Renal cortical epithelial cell (primary cell): Measurements from ENCODE around the gene BCL2L12. TPM values are rescaled to one million over a fixed set of nuclear protein-coding genes. Genes with fewer than 3 reads are reported as not detected.
A peak's percentile ranks its signal among the peaks of the same experiment; 100 is the strongest.
"Not testable (repeated sequence)": the region's sequence is repeated elsewhere in the genome, so short reads cannot be mapped to it uniquely, and the experiment has no call there.

Experiments used
- DNase-seq: peaks from one replicate; pipeline ENCODE4 v3.0.0-alpha.2; 2011; ENCODE audit warnings: low read depth
- total RNA-seq: library from RNA; depleted of rRNA; stranded (reverse); fragments of >200 nt; gene quantifications from 2 replicates; pipeline ENCODE4 v1.2.3, GENCODE V29; 2014

Gene BCL2L12
- total RNA-seq, 1 donor from 2014 or later = 1.9 TPM

DNA sequence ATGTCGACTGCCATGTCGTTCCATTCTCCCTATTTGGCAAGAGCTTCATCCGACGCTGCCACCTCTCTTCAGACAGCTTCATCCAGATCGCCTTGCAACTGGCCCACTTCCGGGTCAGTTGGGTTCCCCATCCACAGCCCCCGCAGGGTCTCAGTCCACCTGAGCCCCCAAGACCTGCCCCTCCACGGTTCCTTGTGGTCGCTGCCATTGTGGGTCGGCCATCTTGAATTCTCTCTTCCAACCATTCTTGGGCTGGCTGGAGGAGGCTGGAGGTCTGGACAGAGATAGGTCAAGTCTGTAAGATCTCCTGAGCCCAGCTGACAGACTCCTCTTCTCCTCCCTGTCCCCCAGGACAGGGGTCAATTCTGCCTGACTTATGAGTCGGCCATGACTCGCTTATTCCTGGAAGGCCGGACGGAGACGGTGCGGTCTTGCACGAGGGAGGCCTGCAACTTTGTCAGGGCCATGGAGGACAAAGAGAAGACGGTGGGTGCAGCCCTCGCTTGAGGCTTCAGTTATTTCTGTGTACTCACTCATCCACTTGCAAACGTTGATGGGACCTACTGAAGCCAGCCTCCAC is 44.7 kb downstream of the BCL2L12 start:
- peak; percentile 45 for DNase-seq

DNA sequence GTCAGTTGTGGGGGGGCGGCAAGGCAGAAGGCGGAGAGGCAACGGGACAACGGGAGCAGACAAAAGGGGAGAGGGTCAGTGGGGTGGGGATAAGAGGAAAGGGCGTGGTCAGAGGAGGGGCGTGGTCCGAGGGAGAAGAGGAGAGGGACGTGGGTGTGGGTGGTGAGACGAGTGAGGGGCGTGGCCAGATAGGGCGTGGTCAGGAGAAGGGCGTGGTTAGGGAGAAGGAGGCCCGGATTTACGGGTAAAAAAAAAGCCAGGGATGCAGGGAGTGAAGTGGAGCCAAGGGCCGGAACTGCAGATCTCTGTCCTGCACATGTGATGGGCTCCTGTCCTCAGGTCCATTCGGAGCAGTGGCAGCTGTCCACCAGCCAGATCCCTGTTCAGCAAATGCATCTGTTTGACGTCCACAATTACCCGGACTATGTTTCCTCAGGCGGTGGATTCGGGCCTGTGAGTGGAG is 46.7 kb downstream of the BCL2L12 start:
- DNase-seq = no peak

DNA sequence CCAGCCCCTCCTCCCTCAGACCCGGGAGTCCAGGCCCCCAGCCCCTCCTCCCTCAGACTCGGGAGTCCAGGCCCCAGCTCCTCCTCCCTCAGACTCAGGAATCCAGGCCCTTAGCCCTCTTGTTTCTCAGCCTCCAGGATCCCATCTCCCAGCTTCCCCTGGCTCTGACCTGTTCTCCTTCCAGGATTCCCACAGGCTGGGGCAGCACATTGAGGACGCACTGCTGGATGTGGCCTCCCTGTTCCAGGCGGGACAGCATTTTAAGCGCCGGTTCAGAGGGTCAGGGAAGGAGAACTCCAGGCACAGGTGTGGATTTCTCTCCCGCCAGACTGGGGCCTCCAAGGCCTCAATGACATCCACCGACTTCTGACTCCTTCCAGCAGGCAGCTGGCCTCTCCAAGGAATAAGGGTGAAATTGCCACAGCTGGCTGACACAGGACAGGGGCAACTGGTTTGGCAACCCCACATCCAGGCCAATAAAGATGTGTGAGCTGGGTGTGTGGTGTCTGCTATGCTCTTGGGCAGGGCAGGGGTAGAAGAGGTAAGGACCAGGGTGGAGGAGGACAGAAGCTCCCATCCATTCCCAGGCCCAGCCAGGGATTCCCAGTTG is 47.6 kb downstream of the BCL2L12 start:
- no peak for DNase-seq

DNA sequence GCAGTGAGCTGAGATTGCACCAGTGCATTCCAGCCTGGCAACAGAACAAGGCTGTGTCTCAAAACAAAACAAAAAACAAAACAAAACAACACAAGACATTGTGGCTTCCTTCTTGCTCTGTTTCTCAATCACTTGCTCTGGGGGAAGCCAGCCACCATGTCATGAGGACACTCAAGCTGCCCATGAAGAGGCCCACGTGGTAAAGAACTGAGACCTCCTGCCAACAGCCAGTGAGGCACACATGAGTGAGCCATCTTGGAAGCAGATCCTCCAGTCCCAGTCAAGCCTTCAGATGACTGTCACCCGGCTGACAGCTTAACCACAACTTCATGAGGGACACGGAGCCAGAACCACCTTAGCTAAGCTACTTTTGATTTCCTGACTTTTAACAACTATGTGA is 50.4 kb downstream of the BCL2L12 start:
- DNase-seq = no peak

DNA sequence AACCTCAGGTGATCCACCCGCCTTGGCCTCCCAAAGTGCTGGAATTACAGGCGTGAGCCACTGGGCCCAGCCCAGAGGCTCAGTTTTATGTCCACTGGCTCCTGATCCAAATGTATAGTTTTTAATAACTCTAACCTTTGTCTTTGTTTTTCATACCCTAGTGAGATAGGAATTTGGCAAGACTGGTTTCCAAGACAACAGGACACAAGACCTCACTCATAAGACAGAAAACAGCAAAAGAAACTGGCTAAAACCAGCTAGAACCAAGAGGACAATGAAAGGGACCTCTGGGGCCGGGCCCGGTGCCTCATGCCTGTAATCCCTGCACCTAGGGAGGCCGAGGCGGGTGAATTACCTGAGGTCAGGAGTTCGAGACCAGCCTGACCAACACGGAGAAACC is 52.8 kb downstream of the BCL2L12 start:
- peak; percentile 54 for DNase-seq

- no peak for DNase-seq
Measured at GRCh38 chr19:49718991-49719390, 53.3 kb downstream of the BCL2L12 start.

DNA sequence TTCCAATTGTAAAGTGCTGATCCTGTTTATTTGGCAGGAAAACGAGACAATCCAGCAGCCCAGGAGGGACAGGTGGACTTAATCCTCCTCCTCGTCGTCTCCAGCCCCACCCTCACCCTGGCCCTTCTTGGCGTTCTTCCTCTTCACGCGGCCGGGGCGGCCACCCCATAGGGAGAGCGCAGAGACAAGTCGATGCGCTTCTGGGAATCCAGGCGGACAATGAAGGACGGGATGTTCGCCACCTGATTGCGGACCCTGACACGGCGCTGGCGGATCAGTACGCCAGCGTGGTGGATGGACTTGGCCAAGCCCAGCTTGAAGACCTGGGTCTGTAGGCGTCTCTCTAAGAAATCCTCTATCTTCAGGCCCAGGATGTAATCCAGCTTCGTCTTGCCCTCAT is 53.7 kb downstream of the BCL2L12 start:
- not testable (repeated sequence) for DNase-seq

Other genes starting within 250 kb of the BCL2L12 start
- not detected in 2 replicates for gene PTH2, start 242.5 kb upstream of the BCL2L12 start, total RNA-seq
- gene GFY, start 240.5 kb upstream of the BCL2L12 start, total RNA-seq = not detected in 2 replicates
- 0.15 TPM in 1 of 2 replicates, not detected in the other for gene SLC17A7, start 224.4 kb upstream of the BCL2L12 start, total RNA-seq
- gene PIH1D1, start 214.1 kb upstream of the BCL2L12 start, total RNA-seq = 120 and 197 TPM in 2 replicates
- gene ALDH16A1, start 212.7 kb upstream of the BCL2L12 start, total RNA-seq = 30.5 and 64.1 TPM in 2 replicates
- gene FLT3LG, start 191.7 kb upstream of the BCL2L12 start, total RNA-seq = 1.3 and 1.7 TPM in 2 replicates
- 962 and 2,738 TPM in 2 replicates for gene RPL13A, start 178.3 kb upstream of the BCL2L12 start, total RNA-seq
- 2,210 and 4,384 TPM in 2 replicates for gene RPS11, start 169.5 kb upstream of the BCL2L12 start, total RNA-seq
- gene FCGRT, start 153.3 kb upstream of the BCL2L12 start, total RNA-seq = 23.4 and 47.7 TPM in 2 replicates
- gene RCN3, start 137.9 kb upstream of the BCL2L12 start, total RNA-seq = 0.75 and 1.6 TPM in 2 replicates
- gene NOSIP, start 85.4 kb upstream of the BCL2L12 start, total RNA-seq = 37.9 and 117 TPM in 2 replicates
- gene PRRG2, start 84.6 kb upstream of the BCL2L12 start, total RNA-seq = 4.2 and 7.2 TPM in 2 replicates
- 0.87 and 8.7 TPM in 2 replicates for gene PRR12, start 74.8 kb upstream of the BCL2L12 start, total RNA-seq
- gene RRAS, start 25.8 kb upstream of the BCL2L12 start, total RNA-seq = 32.5 and 40.5 TPM in 2 replicates
- gene SCAF1, start 23.7 kb upstream of the BCL2L12 start, total RNA-seq = 12.5 and 50.9 TPM in 2 replicates
- 68.4 and 89.3 TPM in 2 replicates for gene IRF3, start 76 bp upstream of the BCL2L12 start, total RNA-seq
- 205 and 483 TPM in 2 replicates for gene PRMT1, start 11.3 kb downstream of the BCL2L12 start, total RNA-seq
- 0.35 TPM in 2 replicates for gene ADM5, start 23.7 kb downstream of the BCL2L12 start, total RNA-seq
- gene CPT1C, start 25.2 kb downstream of the BCL2L12 start, total RNA-seq = 1.9 and 2.5 TPM in 2 replicates
- gene TSKS, start 97.4 kb downstream of the BCL2L12 start, total RNA-seq = not detected in 2 replicates
- 43.2 and 98.0 TPM in 2 replicates for gene AP2A1, start 101.1 kb downstream of the BCL2L12 start, total RNA-seq
- gene FUZ, start 147.4 kb downstream of the BCL2L12 start, total RNA-seq = 13.4 and 24.2 TPM in 2 replicates
- 18.8 and 66.7 TPM in 2 replicates for gene MED25, start 152.4 kb downstream of the BCL2L12 start, total RNA-seq
- gene PTOV1, start 185.2 kb downstream of the BCL2L12 start, total RNA-seq = 28.3 and 106 TPM in 2 replicates
- 30.5 and 36.3 TPM in 2 replicates for gene PNKP, start 201.6 kb downstream of the BCL2L12 start, total RNA-seq
- 3.5 and 10.8 TPM in 2 replicates for gene AKT1S1, start 211.4 kb downstream of the BCL2L12 start, total RNA-seq
- 12.1 and 13.7 TPM in 2 replicates for gene TBC1D17, start 211.8 kb downstream of the BCL2L12 start, total RNA-seq
- gene IL4I1, start 231.0 kb downstream of the BCL2L12 start, total RNA-seq = 4.9 and 25.7 TPM in 2 replicates